ENCODE results near the gene EEF1A2.

The EEF1A2 gene

DNA sequence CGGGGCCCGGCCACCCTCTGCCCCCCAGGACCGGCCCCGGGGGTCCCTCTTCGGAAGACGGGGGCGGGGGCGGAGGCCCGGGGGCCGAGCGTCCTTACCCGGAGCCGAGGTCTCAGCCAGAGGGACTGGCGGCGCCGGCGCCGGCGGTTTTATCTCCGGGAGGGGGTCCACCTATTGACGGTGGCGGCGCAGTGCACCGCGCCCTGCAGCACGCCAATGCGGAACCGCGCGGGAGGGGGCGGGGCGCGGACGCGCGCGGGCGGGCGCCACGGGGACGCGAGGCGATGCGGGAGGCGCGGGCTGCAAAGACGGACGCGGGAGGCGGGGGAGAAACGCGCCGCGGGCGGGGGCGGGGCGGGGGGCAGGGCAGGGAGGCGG is at the start of gene EEF1A2:
EEF1A2 (minus strand) TSS at position 124 of the 378 bp plus-strand sequence. CDS start 1,320 bp downstream, outside the sequence.
- no peak within 1 kb of the TSS for H3K27ac ChIP-seq (ENCODE audit: low read depth, low read length)
- H3K4me3 ChIP-seq (ENCODE audit: low read depth in 1 of 5, low read length in 5 of 5), result peak within 1 kb of the TSS in 2 of 5 donors; percentile 24 to 44
- peaks cover 28 to 69% (median 52%) of the 10 kb centered on the region in 5 donors for H3K27me3 ChIP-seq (ENCODE audit: control insufficient read depth in 5 of 5, insufficient read depth in 4 of 5, low read length in 5 of 5)
- H3K4me1 ChIP-seq (ENCODE audit: control insufficient read depth in 5 of 5, insufficient read depth in 5 of 5, low read length in 5 of 5), result peaks cover 0 to 16% (median 13%) of the 10 kb centered on the region in 5 donors
- no peak within 1 kb of the TSS for H3K9ac ChIP-seq (ENCODE audit: low read length in 5 of 5)
- peaks cover 0 to 1% (median 0%) of the 10 kb centered on the region in 5 donors for H3K9me3 ChIP-seq (ENCODE audit: control insufficient read depth in 5 of 5, low read length in 5 of 5)
- no peaks in the 10 kb centered on the region for H3K36me3 ChIP-seq (ENCODE audit: control insufficient read depth in 5 of 5, insufficient read depth in 5 of 5, low read length in 5 of 5)

DNA sequence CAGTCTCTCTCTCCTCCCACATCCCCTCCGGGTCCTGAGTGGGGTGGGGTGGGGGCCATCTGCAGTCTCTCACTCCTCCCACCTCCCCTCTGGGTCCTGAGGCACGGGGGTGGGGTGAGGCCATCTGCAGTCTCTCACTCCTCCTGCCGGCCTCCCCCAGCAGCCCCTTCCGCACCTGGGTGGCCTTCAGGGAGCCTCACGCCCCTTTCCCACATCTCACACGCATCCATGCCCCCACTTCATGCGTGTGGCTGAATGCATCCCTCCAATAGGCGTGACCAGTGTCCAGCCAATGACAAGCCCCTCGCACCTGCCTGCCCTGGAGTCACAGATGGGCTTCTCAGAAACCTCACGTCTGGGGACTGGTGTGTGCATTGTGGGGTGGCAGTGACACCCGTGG is 49.7 kb upstream of the EEF1A2 start:
- H3K27me3 ChIP-seq (ENCODE audit: control insufficient read depth in 5 of 5, insufficient read depth in 4 of 5, low read length in 5 of 5), result peaks cover 30 to 66% (median 49%) of the 10 kb centered on the region in 5 donors
- no peak overlapping the region for H3K4me3 ChIP-seq (ENCODE audit: low read depth in 1 of 5, low read length in 5 of 5)

DNA sequence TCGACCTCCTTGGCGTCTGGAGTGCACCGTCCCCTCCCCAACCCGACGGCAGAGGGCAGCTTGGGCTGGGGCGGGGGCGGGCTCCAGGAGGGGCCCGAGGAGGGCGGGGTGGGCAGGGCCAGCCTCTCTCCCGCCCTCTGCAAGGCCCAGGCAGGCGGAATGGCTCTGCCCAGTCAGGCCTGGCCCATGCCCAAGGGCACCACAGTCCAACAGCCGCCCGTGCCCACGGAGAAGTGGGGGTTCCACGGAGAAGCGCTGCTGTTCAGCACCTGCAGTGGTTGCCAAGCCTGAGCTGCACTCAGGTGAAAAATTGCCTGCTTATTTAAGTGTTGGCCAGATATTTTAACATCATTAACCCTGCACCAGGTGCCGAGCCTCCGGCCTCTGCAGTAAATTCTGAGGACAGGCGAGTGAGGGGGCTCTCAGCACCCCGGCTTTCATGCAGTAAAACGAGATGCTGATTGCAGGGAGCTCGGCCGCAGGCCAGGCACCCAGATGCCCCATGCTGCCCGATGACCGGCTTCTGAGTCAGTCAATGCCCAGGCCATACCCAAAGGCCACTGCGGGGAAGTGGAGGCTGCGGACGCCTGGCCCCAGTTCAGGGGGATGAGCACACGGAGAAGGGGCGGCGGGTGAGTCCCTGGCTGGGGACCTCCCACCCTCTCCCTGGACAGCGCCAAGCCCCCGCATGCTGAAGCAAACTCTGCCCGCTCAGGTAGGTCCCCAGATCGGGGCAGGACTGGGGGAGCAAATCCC is 49.0 kb upstream of the EEF1A2 start, which contains the start of gene SRMS:
SRMS (minus strand) TSS at position 25 of the 756 bp plus-strand sequence. CDS start 286 bp downstream, outside the sequence.
- Histone ChIP-seq H3K4me3 (ENCODE audit: low read depth in 1 of 5, low read length in 5 of 5) (no peak within 1 kb of the TSS), H3K27me3 (ENCODE audit: control insufficient read depth in 5 of 5, insufficient read depth in 4 of 5, low read length in 5 of 5) (peaks cover 28 to 63% (median 46%) of the 10 kb centered on the region in 5 donors), H3K36me3 (ENCODE audit: control insufficient read depth in 5 of 5, insufficient read depth in 5 of 5, low read length in 5 of 5) (no peaks in the 10 kb centered on the region), H3K4me1 (ENCODE audit: control insufficient read depth in 5 of 5, insufficient read depth in 5 of 5, low read length in 5 of 5) (peaks cover 0 to 5% (median 0%) of the 10 kb centered on the region in 5 donors), H3K27ac (ENCODE audit: low read depth, low read length) (no peak within 1 kb of the TSS), H3K9me3 (ENCODE audit: control insufficient read depth in 5 of 5, low read length in 5 of 5) (no peaks in the 10 kb centered on the region), H3K9ac (ENCODE audit: low read length in 5 of 5) (no peak within 1 kb of the TSS)

More for the DNA sequence above, 49.7 kb upstream of the EEF1A2 start:
- Histone ChIP-seq H3K27ac (ENCODE audit: low read depth, low read length) (no peak overlapping the region), H3K9me3 (ENCODE audit: control insufficient read depth in 5 of 5, low read length in 5 of 5) (no peaks in the 10 kb centered on the region), H3K9ac (ENCODE audit: low read length in 5 of 5) (no peak overlapping the region), H3K4me1 (ENCODE audit: control insufficient read depth in 5 of 5, insufficient read depth in 5 of 5, low read length in 5 of 5) (peaks cover 0 to 8% (median 1%) of the 10 kb centered on the region in 5 donors), H3K36me3 (ENCODE audit: control insufficient read depth in 5 of 5, insufficient read depth in 5 of 5, low read length in 5 of 5) (no peaks in the 10 kb centered on the region)

DNA sequence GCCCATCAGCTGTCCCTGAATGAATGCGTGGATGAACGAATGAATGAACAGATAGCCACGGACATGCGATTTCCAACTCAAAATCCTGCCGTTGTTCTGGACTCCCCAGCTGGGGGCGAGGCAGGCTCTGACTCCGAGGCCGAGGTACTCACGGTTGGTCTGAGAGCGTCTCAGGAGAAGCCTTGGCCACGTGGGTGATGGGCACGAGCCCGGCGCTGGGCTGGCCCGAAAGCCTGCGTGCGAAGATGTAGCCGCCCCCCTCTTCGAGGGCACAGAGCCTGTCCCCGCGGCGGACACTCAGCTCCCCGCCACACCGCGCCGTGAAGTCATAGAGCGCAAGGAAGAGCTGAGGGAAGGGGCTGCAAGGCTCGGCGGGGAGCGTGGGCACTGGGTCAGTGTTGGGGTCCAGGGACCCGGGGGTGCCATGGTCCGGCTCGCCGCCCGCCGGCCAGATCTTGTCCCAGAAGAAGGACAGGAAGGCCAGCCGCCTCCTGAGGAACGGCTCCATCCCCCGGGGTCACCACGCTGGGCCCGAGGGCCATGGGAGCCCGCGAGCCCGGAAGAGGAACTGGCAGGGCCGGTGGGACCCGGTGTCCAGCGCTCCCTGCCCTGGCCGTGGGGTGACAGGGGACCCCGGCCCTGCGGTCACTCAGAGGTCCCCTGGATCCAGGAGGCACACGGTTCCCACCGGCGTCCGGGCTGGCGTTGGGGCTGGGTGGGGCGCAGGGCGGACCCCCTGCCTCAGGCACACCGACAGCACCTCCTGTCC is 48.3 kb upstream of the EEF1A2 start:
- Histone ChIP-seq H3K27me3 (ENCODE audit: control insufficient read depth in 5 of 5, insufficient read depth in 4 of 5, low read length in 5 of 5) (peaks cover 27 to 59% (median 43%) of the 10 kb centered on the region in 5 donors), H3K9ac (ENCODE audit: low read length in 5 of 5) (no peak overlapping the region), H3K36me3 (ENCODE audit: control insufficient read depth in 5 of 5, insufficient read depth in 5 of 5, low read length in 5 of 5) (no peaks in the 10 kb centered on the region), H3K4me3 (ENCODE audit: low read depth in 1 of 5, low read length in 5 of 5) (no peak overlapping the region), H3K4me1 (ENCODE audit: control insufficient read depth in 5 of 5, insufficient read depth in 5 of 5, low read length in 5 of 5) (no peaks in the 10 kb centered on the region), H3K27ac (ENCODE audit: low read depth, low read length) (no peak overlapping the region), H3K9me3 (ENCODE audit: control insufficient read depth in 5 of 5, low read length in 5 of 5) (no peaks in the 10 kb centered on the region)

DNA sequence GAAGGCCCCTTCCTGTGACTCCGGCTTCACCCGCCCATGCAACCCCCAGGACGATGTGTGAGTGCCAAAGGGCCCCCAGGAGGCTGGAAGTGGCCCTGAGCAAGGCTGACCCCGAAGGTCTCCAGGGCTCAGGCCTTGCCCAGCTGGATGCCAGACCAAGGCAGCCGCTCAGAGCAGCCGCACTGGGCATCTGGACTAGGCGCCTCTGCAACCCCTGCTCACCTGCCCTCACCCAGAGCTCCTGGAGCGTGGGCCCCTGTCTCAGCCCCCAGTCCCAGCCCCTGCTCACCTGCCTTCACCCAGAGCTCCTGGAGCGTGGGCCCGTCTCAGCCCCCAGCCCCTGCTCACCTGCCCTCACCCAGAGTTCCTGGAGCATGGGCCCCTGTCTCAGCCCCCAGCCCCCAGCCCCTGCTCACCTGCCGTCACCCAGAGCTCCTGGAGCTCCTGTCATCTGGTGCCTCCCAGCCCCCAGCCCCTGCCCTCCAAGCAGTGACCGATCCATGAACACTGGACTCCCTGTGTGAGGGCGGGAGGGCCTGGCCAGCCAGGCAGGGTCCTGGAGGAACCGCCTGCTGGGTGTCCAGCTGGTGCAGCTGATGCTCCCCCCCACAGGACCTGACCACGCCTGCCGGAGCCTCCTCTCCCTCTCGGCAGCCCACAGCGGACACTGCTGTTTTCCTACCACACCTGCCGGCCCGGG is 47.5 kb upstream of the EEF1A2 start:
- H3K27me3 ChIP-seq (ENCODE audit: control insufficient read depth in 5 of 5, insufficient read depth in 4 of 5, low read length in 5 of 5), result peaks cover 27 to 59% (median 43%) of the 10 kb centered on the region in 5 donors
- H3K9ac ChIP-seq (ENCODE audit: low read length in 5 of 5), result no peak overlapping the region
- H3K4me1 ChIP-seq (ENCODE audit: control insufficient read depth in 5 of 5, insufficient read depth in 5 of 5, low read length in 5 of 5), result no peaks in the 10 kb centered on the region
- H3K36me3 ChIP-seq (ENCODE audit: control insufficient read depth in 5 of 5, insufficient read depth in 5 of 5, low read length in 5 of 5), result no peaks in the 10 kb centered on the region
- no peak overlapping the region for H3K4me3 ChIP-seq (ENCODE audit: low read depth in 1 of 5, low read length in 5 of 5)
- no peak overlapping the region for H3K27ac ChIP-seq (ENCODE audit: low read depth, low read length)
- H3K9me3 ChIP-seq (ENCODE audit: control insufficient read depth in 5 of 5, low read length in 5 of 5), result no peaks in the 10 kb centered on the region

DNA sequence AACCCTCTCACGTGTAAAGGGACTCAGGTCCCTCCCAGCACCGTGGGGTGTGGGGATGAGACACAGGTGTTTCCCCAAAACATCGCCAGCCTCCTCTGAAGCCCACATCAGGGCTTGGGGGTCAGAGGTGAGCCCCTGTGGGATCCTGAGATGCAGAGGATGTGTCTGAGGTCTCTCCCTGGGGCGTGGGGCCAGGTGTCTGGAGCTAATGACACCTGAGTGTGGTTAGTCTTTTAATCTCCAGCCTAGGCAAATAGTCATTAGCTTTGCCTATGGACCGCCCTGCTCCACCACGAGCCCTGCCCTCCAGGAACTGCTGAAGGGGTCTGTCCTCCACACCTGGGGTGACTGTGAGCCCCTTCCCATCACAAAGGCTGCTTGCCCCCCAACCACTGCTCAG is 46.9 kb upstream of the EEF1A2 start:
- Histone ChIP-seq H3K9me3 (ENCODE audit: control insufficient read depth in 5 of 5, low read length in 5 of 5) (no peaks in the 10 kb centered on the region), H3K4me3 (ENCODE audit: low read depth in 1 of 5, low read length in 5 of 5) (no peak overlapping the region), H3K36me3 (ENCODE audit: control insufficient read depth in 5 of 5, insufficient read depth in 5 of 5, low read length in 5 of 5) (no peaks in the 10 kb centered on the region), H3K9ac (ENCODE audit: low read length in 5 of 5) (no peak overlapping the region), H3K27ac (ENCODE audit: low read depth, low read length) (no peak overlapping the region), H3K27me3 (ENCODE audit: control insufficient read depth in 5 of 5, insufficient read depth in 4 of 5, low read length in 5 of 5) (peaks cover 22 to 53% (median 40%) of the 10 kb centered on the region in 5 donors), H3K4me1 (ENCODE audit: control insufficient read depth in 5 of 5, insufficient read depth in 5 of 5, low read length in 5 of 5) (no peaks in the 10 kb centered on the region)

DNA sequence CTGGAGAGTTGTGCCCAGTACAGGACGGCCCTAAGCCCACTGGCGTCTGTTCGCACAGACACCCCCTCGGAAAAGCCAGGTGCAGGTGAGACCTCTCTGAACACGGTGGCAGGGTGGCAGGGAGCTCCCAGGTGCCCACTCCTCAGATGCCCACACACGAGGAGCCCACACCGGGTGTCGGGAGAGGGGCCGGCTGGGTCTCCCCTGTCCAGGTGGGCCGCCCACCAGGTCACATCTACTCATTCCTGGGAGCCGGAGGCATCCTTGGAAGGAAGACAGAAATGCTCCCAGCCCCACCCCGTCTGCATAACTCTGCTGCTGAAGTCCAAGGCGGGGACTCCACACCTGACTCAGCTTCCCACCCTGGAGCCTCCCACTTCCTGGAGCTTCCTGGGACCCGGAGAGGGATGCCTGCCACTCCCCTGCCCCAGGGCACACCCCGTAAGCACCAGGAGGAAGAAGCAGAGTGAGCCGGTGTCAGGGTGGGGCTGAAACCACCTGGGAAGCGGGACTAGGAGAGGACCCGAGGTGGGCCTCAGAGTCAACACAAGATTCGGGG is 46.2 kb upstream of the EEF1A2 start:
- H3K9me3 ChIP-seq (ENCODE audit: control insufficient read depth in 5 of 5, low read length in 5 of 5), result no peaks in the 10 kb centered on the region
- H3K36me3 ChIP-seq (ENCODE audit: control insufficient read depth in 5 of 5, insufficient read depth in 5 of 5, low read length in 5 of 5), result no peaks in the 10 kb centered on the region
- no peak overlapping the region for H3K27ac ChIP-seq (ENCODE audit: low read depth, low read length)
- peaks cover 20 to 49% (median 36%) of the 10 kb centered on the region in 5 donors for H3K27me3 ChIP-seq (ENCODE audit: control insufficient read depth in 5 of 5, insufficient read depth in 4 of 5, low read length in 5 of 5)
- H3K9ac ChIP-seq (ENCODE audit: low read length in 5 of 5), result no peak overlapping the region
- H3K4me3 ChIP-seq (ENCODE audit: low read depth in 1 of 5, low read length in 5 of 5), result no peak overlapping the region
- no peaks in the 10 kb centered on the region for H3K4me1 ChIP-seq (ENCODE audit: control insufficient read depth in 5 of 5, insufficient read depth in 5 of 5, low read length in 5 of 5)

DNA sequence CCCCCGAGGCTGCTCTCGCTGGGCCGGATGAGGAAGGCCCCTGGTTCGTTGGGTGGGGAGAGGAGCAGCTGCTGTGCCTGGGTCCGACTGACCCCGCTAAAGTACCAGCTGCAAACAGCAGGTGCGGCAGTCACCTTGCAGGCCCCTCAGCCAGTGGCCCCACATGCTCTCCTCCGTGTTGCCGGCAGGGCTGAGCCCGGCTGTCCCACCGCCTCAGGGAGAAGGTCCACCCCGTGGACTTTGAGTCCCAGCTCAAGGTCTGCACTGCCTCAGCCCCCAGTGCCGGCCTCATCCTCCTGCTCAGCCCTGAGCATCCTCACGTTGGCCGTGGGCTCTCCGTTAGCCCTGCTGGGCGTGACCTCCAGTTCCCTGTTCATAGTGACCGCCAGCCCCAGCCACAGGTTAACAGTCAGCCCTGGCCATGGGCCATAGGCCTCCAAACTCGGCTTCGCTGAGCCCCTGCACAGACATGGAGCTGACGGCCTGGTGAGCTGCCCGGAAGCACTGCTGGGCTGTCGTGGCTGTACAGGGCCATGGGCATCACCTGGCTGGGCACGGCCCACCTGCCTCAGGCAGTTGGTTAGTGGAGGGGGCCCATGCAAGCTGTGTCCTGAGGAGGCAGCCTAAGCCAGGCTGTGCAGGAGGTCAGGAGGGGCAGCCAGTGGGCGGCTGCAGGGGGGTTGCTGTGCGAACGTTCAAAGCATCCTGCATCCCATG is 45.5 kb upstream of the EEF1A2 start:
- Histone ChIP-seq H3K4me1 (ENCODE audit: control insufficient read depth in 5 of 5, insufficient read depth in 5 of 5, low read length in 5 of 5) (no peaks in the 10 kb centered on the region), H3K27me3 (ENCODE audit: control insufficient read depth in 5 of 5, insufficient read depth in 4 of 5, low read length in 5 of 5) (peaks cover 19 to 47% (median 30%) of the 10 kb centered on the region in 5 donors), H3K36me3 (ENCODE audit: control insufficient read depth in 5 of 5, insufficient read depth in 5 of 5, low read length in 5 of 5) (no peaks in the 10 kb centered on the region), H3K27ac (ENCODE audit: low read depth, low read length) (no peak overlapping the region), H3K9ac (ENCODE audit: low read length in 5 of 5) (no peak overlapping the region), H3K4me3 (ENCODE audit: low read depth in 1 of 5, low read length in 5 of 5) (no peak overlapping the region), H3K9me3 (ENCODE audit: control insufficient read depth in 5 of 5, low read length in 5 of 5) (no peaks in the 10 kb centered on the region)

DNA sequence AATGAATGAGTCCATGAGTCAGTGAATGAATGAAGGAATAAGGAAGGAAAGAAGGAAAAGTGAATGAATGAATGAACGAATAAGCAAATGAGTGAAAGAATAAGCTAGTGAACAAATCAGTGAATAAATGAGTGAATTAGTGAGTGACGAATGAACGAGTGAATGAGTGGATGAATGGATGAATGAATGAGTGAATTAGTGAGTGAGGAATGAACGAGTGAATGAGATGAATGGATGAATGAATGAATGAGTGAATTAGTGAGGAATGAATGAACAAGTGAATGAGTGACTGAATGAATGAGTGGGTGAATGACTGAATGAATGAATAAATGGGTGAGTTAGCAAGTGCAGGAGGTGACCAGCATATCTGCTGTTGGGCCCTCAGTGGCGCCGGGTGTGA is 44.9 kb upstream of the EEF1A2 start:
- peaks cover 19 to 43% (median 29%) of the 10 kb centered on the region in 5 donors for H3K27me3 ChIP-seq (ENCODE audit: control insufficient read depth in 5 of 5, insufficient read depth in 4 of 5, low read length in 5 of 5)
- H3K4me1 ChIP-seq (ENCODE audit: control insufficient read depth in 5 of 5, insufficient read depth in 5 of 5, low read length in 5 of 5), result no peaks in the 10 kb centered on the region
- no peaks in the 10 kb centered on the region for H3K9me3 ChIP-seq (ENCODE audit: control insufficient read depth in 5 of 5, low read length in 5 of 5)
- no peak overlapping the region for H3K4me3 ChIP-seq (ENCODE audit: low read depth in 1 of 5, low read length in 5 of 5)
- no peak overlapping the region for H3K9ac ChIP-seq (ENCODE audit: low read length in 5 of 5)
- no peak overlapping the region for H3K27ac ChIP-seq (ENCODE audit: low read depth, low read length)
- H3K36me3 ChIP-seq (ENCODE audit: control insufficient read depth in 5 of 5, insufficient read depth in 5 of 5, low read length in 5 of 5), result no peaks in the 10 kb centered on the region

All from subcutaneous abdominal adipose tissue (tissue), 5 donors.